Activated T-cell treated with anti-CD3 and anti-CD28 coated beads, Interleukin-2, amount 50 U/mL, for 72 hours (primary cell): Measurements from ENCODE around the gene FBRSL1. TPM values are rescaled to one million over a fixed set of nuclear protein-coding genes. Genes with fewer than 3 reads are reported as not detected.
"Not testable (repeated sequence)": the region's sequence is repeated elsewhere in the genome, so short reads cannot be mapped to it uniquely, and the experiment has no call there.

Experiments used
- ATAC-seq, 2 donors: fragments of 150-1000 bp; cut with Tn5 transposase; replicated peaks in 1 of 2; 2 replicates each; pipeline ENCODE4 v1.10.0; 2021; ENCODE audit warnings: moderate library complexity in 2 of 2, mild to moderate bottlenecking in 1 of 2
- DNase-seq, 2 donors: peaks; one replicate each; pipeline ENCODE4 v3.0.0; 2021 to 2022; ENCODE audit warnings: mixed read lengths in 1 of 2
- H3K27ac Mint-ChIP-seq: one replicate; pipeline ENCODE4 v1.8.0; 2022; ENCODE audit warnings: mild to moderate bottlenecking, moderate library complexity, mixed read lengths
- H3K27me3 Mint-ChIP-seq: one replicate; pipeline ENCODE4 v1.8.0; 2022; ENCODE audit warnings: low read depth, mixed read lengths
- H3K36me3 Mint-ChIP-seq, 2 donors: one replicate each; pipeline ENCODE4 v1.8.0; 2022; ENCODE audit warnings: mixed read lengths in 2 of 2, mild to moderate bottlenecking in 1 of 2; ENCODE audit not compliant: insufficient read depth in 2 of 2
- H3K4me1 Mint-ChIP-seq: one replicate; pipeline ENCODE4 v1.8.0; 2022; ENCODE audit warnings: low read depth, mixed read lengths
- H3K4me3 Mint-ChIP-seq, 2 donors: one replicate each; pipeline ENCODE4 v1.8.0; 2022; ENCODE audit warnings: mild to moderate bottlenecking in 2 of 2, mixed read lengths in 2 of 2, moderate library complexity in 2 of 2
- H3K9me3 Mint-ChIP-seq, 2 donors: one replicate each; pipeline ENCODE4 v1.8.0; 2022; ENCODE audit warnings: mixed read lengths in 2 of 2
- total RNA-seq, 2 donors: library from RNA; stranded (reverse); gene quantifications; one replicate each; pipeline ENCODE4 v1.2.3, GENCODE V29; 2022

FBRSL1 gene
- total RNA-seq, 2 donors from 2014 or later: 37.0 to 42.7 TPM

- ATAC-seq (no peak), DNase-seq (no peak)
- Mint-ChIP-seq H3K4me1 (peaks cover 36% of the 10 kb centered on the region), H3K4me3 (peak overlapping the region in 1 of 2 donors; percentile 68), H3K9me3 (no peaks in the 10 kb centered on the region), H3K36me3 (no peaks in the 10 kb centered on the region), H3K27ac (no peak overlapping the region), H3K27me3 (peaks cover 12% of the 10 kb centered on the region)
Observed at GRCh38 chr12:132470397-132470796, 19.6 kb upstream of the FBRSL1 start.

DNA sequence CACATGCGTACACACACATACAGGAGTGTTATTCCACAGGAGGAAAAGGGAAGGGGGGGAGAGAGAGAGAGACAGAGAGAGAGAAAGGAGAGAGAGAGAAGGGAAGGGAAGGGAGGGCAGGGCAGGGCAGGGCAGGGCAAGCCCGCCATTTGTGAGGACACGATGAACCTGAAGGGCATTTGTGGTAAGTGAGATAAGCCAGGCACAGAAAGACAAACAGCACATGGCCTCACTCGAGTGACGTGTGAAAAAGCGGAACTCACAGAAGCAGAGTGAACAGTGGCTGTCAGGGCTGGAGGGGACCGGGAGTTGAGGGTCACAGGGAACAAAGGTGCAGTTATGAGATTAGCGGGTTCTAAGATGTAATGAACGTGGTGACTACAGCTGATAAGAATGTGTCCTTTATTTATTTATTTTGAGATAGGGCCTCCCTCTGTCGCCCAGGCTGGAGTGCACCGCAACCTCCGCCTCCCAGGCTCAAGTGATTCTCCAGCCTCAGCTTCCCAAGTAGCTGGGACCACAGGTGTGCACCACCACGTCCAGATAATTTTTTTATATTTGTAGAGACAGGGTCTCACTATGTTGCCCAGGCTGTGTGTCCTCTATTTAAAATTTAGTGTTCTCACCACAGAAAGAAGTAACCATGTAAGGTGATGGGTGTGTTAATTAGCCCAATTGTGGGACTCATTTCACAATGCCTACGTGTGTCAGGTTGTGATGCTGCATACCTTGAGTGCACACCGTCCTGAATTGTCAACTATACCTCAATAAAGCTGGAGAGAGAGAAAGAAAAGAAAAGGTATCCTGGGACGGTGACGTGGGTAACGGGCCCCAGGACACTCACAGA, 18.7 kb upstream of the FBRSL1 start:
- peak overlapping the region in 1 of 2 donors; percentile 70 for H3K4me3 Mint-ChIP-seq
- DNase-seq (no peak), ATAC-seq (peak; percentile 20 to 35)
- H3K9me3 Mint-ChIP-seq: no peaks in the 10 kb centered on the region
- peaks cover 12% of the 10 kb centered on the region for H3K27me3 Mint-ChIP-seq
- H3K4me1 Mint-ChIP-seq: peaks cover 44% of the 10 kb centered on the region
- peaks cover 0 to 4% of the 10 kb centered on the region in 2 donors for H3K36me3 Mint-ChIP-seq
- no peak overlapping the region for H3K27ac Mint-ChIP-seq

DNA sequence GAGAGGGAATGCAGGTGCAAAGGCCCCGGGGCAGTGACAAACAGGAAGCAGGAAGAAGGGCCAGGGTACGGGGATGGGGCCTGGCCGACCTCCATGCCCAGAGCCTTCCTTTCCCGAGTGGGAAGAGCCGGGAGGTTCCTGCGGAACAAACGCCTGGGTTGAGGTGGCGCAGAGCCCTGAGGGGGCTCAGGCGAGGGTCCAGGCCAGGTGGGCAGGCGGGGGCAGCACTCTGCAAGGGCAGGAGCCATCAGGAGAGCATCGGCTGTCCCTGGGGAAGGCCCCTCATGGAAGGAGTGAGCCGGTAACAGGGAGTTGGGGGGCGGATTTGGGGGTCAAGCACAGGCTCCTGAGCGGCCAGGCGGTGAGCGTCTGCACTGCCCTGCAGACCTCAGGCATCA, 18.1 kb upstream of the FBRSL1 start:
- Mint-ChIP-seq H3K9me3 (no peaks in the 10 kb centered on the region), H3K36me3 (peaks cover 0 to 4% of the 10 kb centered on the region in 2 donors), H3K4me1 (peaks cover 50% of the 10 kb centered on the region), H3K27ac (no peak overlapping the region), H3K4me3 (peak overlapping the region in 1 of 2 donors; percentile 70), H3K27me3 (peaks cover 12% of the 10 kb centered on the region)
- no peak for DNase-seq
- no peak for ATAC-seq

DNA sequence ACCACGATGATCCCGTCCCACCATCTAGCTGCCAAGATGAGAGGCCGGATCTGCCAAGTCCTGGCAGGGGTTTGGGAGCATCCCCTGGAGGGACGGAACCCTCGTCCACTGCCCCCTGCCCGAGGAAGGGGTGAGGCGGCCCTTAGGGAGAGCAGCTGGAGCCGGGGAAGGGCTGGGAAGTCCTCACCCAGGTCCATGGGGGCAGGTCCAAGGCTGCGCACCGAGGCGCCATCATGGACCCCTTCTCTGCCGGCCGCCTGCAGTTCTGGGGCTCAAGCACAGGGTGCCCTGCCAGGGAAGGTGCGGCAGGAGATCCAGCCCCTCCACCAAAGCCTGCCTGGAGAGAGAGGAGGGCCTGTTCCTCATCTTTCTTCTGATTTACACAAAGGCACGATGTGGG, 17.6 kb upstream of the FBRSL1 start:
- Mint-ChIP-seq H3K36me3 (peaks cover 0 to 4% of the 10 kb centered on the region in 2 donors), H3K4me3 (peak overlapping the region in 1 of 2 donors; percentile 70), H3K27ac (no peak overlapping the region), H3K9me3 (no peaks in the 10 kb centered on the region), H3K27me3 (peaks cover 12% of the 10 kb centered on the region), H3K4me1 (peaks cover 52% of the 10 kb centered on the region)
- DNase-seq (no peak), ATAC-seq (no peak)

GRCh38 chr12:132474237-132474741, 15.7 kb upstream of the FBRSL1 start:
- no peaks in the 10 kb centered on the region for H3K9me3 Mint-ChIP-seq
- peaks cover 37% of the 10 kb centered on the region for H3K4me1 Mint-ChIP-seq
- peak overlapping the region in 1 of 2 donors; percentile 71 for H3K4me3 Mint-ChIP-seq
- peaks cover 10% of the 10 kb centered on the region for H3K27me3 Mint-ChIP-seq
- ATAC-seq (peak; percentile 33 to 37), DNase-seq (no peak)
- peaks cover 0 to 4% of the 10 kb centered on the region in 2 donors for H3K36me3 Mint-ChIP-seq
- no peak overlapping the region for H3K27ac Mint-ChIP-seq

GRCh38 chr12:132474799-132475303, 15.1 kb upstream of the FBRSL1 start:
- peaks cover 32% of the 10 kb centered on the region for H3K4me1 Mint-ChIP-seq
- not testable (repeated sequence) for ATAC-seq, H3K27ac Mint-ChIP-seq, H3K36me3 Mint-ChIP-seq, DNase-seq, H3K27me3 Mint-ChIP-seq, H3K9me3 Mint-ChIP-seq, H3K4me3 Mint-ChIP-seq

GRCh38 chr12:132475304-132476037, 14.5 kb upstream of the FBRSL1 start:
- peak in 1 of 2 donors; percentile 65 for ATAC-seq
- H3K27me3 Mint-ChIP-seq: no peaks in the 10 kb centered on the region
- no peaks in the 10 kb centered on the region for H3K9me3 Mint-ChIP-seq
- H3K4me1 Mint-ChIP-seq: peaks cover 26% of the 10 kb centered on the region
- peak overlapping the region in 1 of 2 donors; percentile 74 for H3K4me3 Mint-ChIP-seq
- peaks cover 0 to 4% of the 10 kb centered on the region in 2 donors for H3K36me3 Mint-ChIP-seq
- H3K27ac Mint-ChIP-seq: peak overlapping the region; percentile 66
- peak in 1 of 2 donors; percentile 42 for DNase-seq

DNA sequence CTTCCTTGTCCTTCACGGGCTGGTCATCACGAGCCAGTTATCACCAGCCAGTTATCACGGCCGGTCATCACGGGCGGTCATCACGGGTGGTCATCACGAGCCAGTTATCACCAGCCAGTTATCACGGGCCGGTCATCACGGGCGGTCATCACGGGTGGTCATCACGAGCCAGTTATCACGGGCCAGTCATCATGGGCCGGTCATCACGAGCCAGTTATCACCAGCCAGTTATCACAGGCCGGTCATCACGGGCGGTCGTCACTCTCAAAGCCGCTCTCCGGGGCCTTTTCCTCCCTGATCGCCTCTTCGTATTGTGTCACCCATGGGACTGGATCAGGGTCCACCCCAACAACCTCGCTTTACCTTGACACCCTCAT, 13.9 kb upstream of the FBRSL1 start:
- H3K36me3 Mint-ChIP-seq: peaks cover 0 to 4% of the 10 kb centered on the region in 2 donors
- DNase-seq (no peak), ATAC-seq (no peak)
- no peaks in the 10 kb centered on the region for H3K9me3 Mint-ChIP-seq
- peak overlapping the region in 1 of 2 donors; percentile 23 for H3K4me3 Mint-ChIP-seq
- peaks cover 24% of the 10 kb centered on the region for H3K4me1 Mint-ChIP-seq
- peak overlapping the region; percentile 66 for H3K27ac Mint-ChIP-seq
- H3K27me3 Mint-ChIP-seq: no peaks in the 10 kb centered on the region

DNA sequence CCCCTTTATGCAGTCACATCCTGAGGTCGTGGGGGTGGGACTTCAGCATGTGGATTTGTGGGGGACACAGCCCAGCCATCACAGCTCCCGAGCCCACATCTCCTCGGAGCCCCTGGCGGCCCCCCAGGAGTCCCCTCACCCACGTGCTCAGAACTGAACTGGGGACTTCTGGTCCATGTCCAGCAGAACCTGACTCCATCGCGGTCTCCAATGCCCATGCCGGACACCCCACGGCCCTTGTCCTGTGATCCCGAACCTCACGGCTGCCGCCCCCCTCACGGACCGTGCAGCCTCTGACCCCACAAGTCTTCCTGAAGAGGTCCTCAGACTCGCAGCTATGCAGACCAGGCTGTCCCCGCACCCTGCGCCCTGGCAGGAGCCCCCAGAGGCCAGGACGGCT, 13.5 kb upstream of the FBRSL1 start:
- Mint-ChIP-seq H3K36me3 (peaks cover 0 to 4% of the 10 kb centered on the region in 2 donors), H3K27me3 (no peaks in the 10 kb centered on the region), H3K4me1 (peaks cover 20% of the 10 kb centered on the region), H3K27ac (peak overlapping the region; percentile 66), H3K4me3 (peak overlapping the region in 1 of 2 donors; percentile 23), H3K9me3 (no peaks in the 10 kb centered on the region)
- ATAC-seq (no peak), DNase-seq (no peak)

DNA sequence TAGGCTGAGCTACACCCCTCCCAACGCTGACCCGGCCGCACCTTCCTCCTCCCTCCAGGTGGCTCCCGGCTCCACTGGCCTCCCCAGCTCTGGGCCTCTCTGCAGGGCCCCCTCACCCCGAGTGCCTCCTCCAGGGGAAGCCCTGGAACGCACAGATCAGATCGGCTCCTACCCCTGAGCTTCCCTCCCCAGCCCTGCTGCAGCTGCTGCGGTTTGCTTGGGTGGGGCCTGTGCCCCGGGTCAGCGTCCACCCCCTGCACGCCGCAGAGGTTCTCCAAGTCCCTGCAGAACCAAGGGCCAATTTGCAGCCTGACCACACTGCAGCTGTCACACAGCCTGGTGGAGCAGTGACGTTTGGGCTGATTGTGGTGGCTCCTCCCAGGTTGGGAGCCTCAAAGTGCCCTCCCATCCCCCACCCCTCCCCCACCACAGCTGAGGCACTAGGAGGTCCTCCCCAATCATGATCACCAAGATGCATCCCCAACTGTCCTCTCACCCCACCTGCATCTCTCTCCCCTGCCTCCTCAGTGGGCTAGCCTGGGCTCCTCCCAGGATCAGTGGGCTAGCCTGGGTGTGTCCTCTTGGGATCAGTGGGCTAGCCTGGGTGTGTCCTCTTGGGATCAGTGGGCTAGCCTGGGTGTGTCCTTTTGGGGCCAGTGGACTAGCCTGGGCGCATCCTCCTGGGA, 12.8 kb upstream of the FBRSL1 start:
- Mint-ChIP-seq H3K4me3 (peak overlapping the region in 1 of 2 donors; percentile 43), H3K27ac (no peak overlapping the region), H3K27me3 (no peaks in the 10 kb centered on the region), H3K36me3 (peaks cover 0 to 4% of the 10 kb centered on the region in 2 donors), H3K9me3 (no peaks in the 10 kb centered on the region), H3K4me1 (peaks cover 17% of the 10 kb centered on the region)
- peak in 1 of 2 donors; percentile 10 for ATAC-seq
- no peak for DNase-seq

DNA sequence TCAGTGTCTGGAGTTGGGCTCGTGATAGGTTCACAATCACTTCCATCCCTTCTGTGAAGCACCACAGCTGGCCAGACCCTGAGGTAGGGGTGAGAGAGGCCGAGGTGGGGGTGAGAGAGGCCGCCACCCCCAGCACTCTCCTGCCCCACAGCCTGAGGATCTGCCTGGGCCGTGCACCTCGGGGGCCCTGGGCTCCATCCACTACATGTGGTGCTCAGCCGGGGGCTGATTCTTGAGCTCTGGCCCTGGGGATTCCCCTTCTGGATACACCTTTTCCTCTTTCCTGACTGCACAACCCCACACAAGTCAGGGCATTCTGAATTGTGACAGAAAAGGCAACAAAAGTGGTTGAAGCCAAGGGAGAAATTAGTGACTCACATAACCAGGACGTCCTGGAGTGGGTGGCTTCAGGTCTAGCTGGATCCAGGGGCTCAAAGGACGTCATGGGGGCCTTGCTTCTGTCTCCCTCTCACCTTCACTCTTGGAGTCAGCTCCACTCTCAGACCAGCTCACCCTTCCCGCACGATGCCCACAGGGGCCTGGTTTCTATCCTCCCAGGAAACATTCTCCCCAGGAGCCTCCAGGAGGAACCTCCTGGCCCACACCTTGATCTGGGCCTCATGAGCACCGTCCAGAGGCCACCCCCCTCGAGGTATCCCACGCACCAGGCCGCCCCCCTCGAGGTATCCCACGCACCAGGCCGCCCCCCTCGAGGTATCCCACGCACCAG, 12.1 kb upstream of the FBRSL1 start:
- peak overlapping the region in 1 of 2 donors; percentile 43 for H3K4me3 Mint-ChIP-seq

DNA sequence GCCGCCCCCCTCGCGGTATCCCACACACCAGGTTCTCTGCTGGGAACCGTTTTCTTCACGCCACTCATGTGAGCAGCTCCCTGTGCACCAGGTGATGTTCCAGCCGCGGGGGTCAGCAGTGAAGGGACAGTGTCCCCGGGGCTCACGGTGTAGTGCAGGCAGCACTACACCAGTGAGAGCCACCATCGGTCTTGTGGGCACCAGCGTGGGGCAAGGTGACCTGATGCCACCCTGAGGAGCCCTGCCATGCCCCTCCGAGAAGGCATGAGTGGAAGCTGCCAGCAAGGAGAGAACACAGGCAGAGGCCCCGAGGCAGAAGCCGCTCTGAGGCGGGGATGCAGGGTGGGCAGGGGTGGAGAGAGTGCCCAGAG, 11.5 kb upstream of the FBRSL1 start:
- peaks cover 17% of the 10 kb centered on the region for H3K4me1 Mint-ChIP-seq
- no peak overlapping the region for H3K4me3 Mint-ChIP-seq
- ATAC-seq (no peak), DNase-seq (no peak)
- no peaks in the 10 kb centered on the region for H3K27me3 Mint-ChIP-seq
- no peak overlapping the region for H3K27ac Mint-ChIP-seq
- H3K36me3 Mint-ChIP-seq: peaks cover 0 to 4% of the 10 kb centered on the region in 2 donors
- H3K9me3 Mint-ChIP-seq: no peaks in the 10 kb centered on the region

More for the DNA sequence above, 12.1 kb upstream of the FBRSL1 start:
- H3K27me3 Mint-ChIP-seq: no peaks in the 10 kb centered on the region
- H3K9me3 Mint-ChIP-seq: no peaks in the 10 kb centered on the region
- DNase-seq (no peak), ATAC-seq (no peak)
- H3K4me1 Mint-ChIP-seq: peaks cover 17% of the 10 kb centered on the region
- no peak overlapping the region for H3K27ac Mint-ChIP-seq
- peaks cover 0 to 4% of the 10 kb centered on the region in 2 donors for H3K36me3 Mint-ChIP-seq
